NCI-H345 (cell line): Measurements from ENCODE around the gene MAP3K3.

Experiments used
- DNase-seq: peaks from one replicate; lab custom pipeline; 2025; lab: John Stamatoyannopoulos, UW

MAP3K3 gene

GRCh38 chr17:63621684-63622573 lies at the start of gene MAP3K3:
TSS of gene MAP3K3 (plus strand) at chr17:63622417. CDS start at chr17:63622760, 343 bp downstream.
- DNase-seq = peak; percentile 100

- no peak for DNase-seq
These were observed 48.6 kb upstream of the MAP3K3 start for GRCh38 chr17:63573634-63574033.

GRCh38 chr17:63578027-63578768 lies 44.0 kb upstream of the MAP3K3 start:
- DNase-seq = no peak

GRCh38 chr17:63578769-63579111 lies 43.5 kb upstream of the MAP3K3 start:
- no peak for DNase-seq

GRCh38 chr17:63579633-63580032 lies 42.6 kb upstream of the MAP3K3 start:
- DNase-seq = no peak

GRCh38 chr17:63587770-63588169 lies 34.4 kb upstream of the MAP3K3 start:
- DNase-seq = no peak

GRCh38 chr17:63588797-63589196 lies 33.4 kb upstream of the MAP3K3 start:
- DNase-seq = no peak

GRCh38 chr17:63589646-63590045 lies 32.6 kb upstream of the MAP3K3 start:
- DNase-seq = no peak

GRCh38 chr17:63592797-63593196 lies 29.4 kb upstream of the MAP3K3 start:
- no peak for DNase-seq

- DNase-seq = no peak
These were observed 27.1 kb upstream of the MAP3K3 start for GRCh38 chr17:63595132-63595531.

GRCh38 chr17:63596856-63597586 lies 25.2 kb upstream of the MAP3K3 start:
- DNase-seq = no peak

GRCh38 chr17:63598281-63598680 lies 23.9 kb upstream of the MAP3K3 start:
- DNase-seq = no peak

- peak; percentile 79 for DNase-seq
These were observed 21.4 kb upstream of the MAP3K3 start, which contains the start of gene TACO1 for GRCh38 chr17:63600569-63601438. TSS of gene TACO1 (plus strand) at chr17:63600895. CDS start at chr17:63601084, 189 bp downstream.

- DNase-seq = no peak
These were observed 20.5 kb upstream of the MAP3K3 start for GRCh38 chr17:63601439-63602371.

- no peak for DNase-seq
These were observed 12.2 kb upstream of the MAP3K3 start for GRCh38 chr17:63609816-63610573.

GRCh38 chr17:63610854-63611253 lies 11.4 kb upstream of the MAP3K3 start:
- DNase-seq = no peak

- DNase-seq = no peak
These were observed 10.9 kb upstream of the MAP3K3 start for GRCh38 chr17:63611354-63611753.

GRCh38 chr17:63613663-63614062 lies 8.6 kb upstream of the MAP3K3 start:
- no peak for DNase-seq

GRCh38 chr17:63621229-63621683 lies 961 bp upstream of the MAP3K3 start:
- DNase-seq = no peak
